HepG2 (cell line): Measurements from ENCODE around the gene SHISA4. TPM values are rescaled to one million over a fixed set of nuclear protein-coding genes. Genes with fewer than 3 reads are reported as not detected.

ENCODE experiments used
- E2F2 ChIP-seq: sonication (generic); formaldehyde crosslinking; IDR thresholded peaks from 2 replicates; pipeline ENCODE4 v1.4.0; 2020; ENCODE audit warnings: missing genetic modification reagents, borderline replicate concordance
- EHMT2 ChIP-seq: fragments of 200-600 bp; sonication (generic); IDR thresholded peaks from 2 replicates; pipeline ENCODE4 v1.7.0; 2017; ENCODE audit warnings: antibody characterized with exemption, low read depth, low read length, borderline replicate concordance
- ESRRA ChIP-seq: sonication (generic); formaldehyde crosslinking; IDR thresholded peaks from 2 replicates; pipeline ENCODE4 v1.5.1; 2020; ENCODE audit warnings: mild to moderate bottlenecking, low read depth, missing genetic modification reagents
- IRF2 ChIP-seq: IDR thresholded peaks from 2 replicates; pipeline ENCODE4 v1.6.1; 2018; ENCODE audit warnings: missing genetic modification reagents, missing compliant biosample characterization
- MZF1 ChIP-seq: sonication (generic); formaldehyde crosslinking; IDR thresholded peaks from 2 replicates; pipeline ENCODE4 v1.8.1; 2023; ENCODE audit warnings: mild to moderate bottlenecking, missing genetic modification reagents, borderline replicate concordance
- SRY ChIP-seq: sonication (generic); formaldehyde crosslinking; IDR thresholded peaks from 2 replicates; pipeline ENCODE4 v1.8.0; 2022; ENCODE audit warnings: mild to moderate bottlenecking, missing genetic modification reagents
- THYN1 ChIP-seq: sonication (generic); formaldehyde crosslinking; IDR thresholded peaks from 2 replicates; pipeline ENCODE4 v1.8.1; 2023; ENCODE audit warnings: low read depth, mild to moderate bottlenecking, moderate library complexity, missing genetic modification reagents, borderline replicate concordance
- ZBTB25 ChIP-seq: IDR thresholded peaks from 2 replicates; pipeline ENCODE4 v1.6.1; 2018; ENCODE audit warnings: missing genetic modification reagents
- ZFP41 ChIP-seq: sonication (generic); formaldehyde crosslinking; IDR thresholded peaks from 2 replicates; pipeline ENCODE4 v1.4.0; 2020; ENCODE audit warnings: mild to moderate bottlenecking, missing genetic modification reagents, borderline replicate concordance
- ZKSCAN8 ChIP-seq: IDR thresholded peaks from 2 replicates; pipeline ENCODE4 v1.6.1; 2016; ENCODE audit warnings: borderline replicate concordance, missing genetic modification reagents, missing compliant biosample characterization
- ZNF318 ChIP-seq: sonication (generic); formaldehyde crosslinking; IDR thresholded peaks from 2 replicates; pipeline ENCODE4 v1.4.0; 2020; ENCODE audit warnings: mild to moderate bottlenecking, missing genetic modification reagents
- ZNF609 ChIP-seq: sonication (generic); formaldehyde crosslinking; IDR thresholded peaks from 2 replicates; pipeline ENCODE4 v1.4.0; 2020; ENCODE audit warnings: mild to moderate bottlenecking, missing genetic modification reagents, borderline replicate concordance
- polyA plus RNA-seq, 8 experiments: library from polyadenylated mRNA; depleted of rRNA in 3 of 8; stranded (reverse) in 7 of 8; unstranded in 1 of 8; fragments of >200 nt; fragmentation: Illumina TruSeq in 4 of 8; extraction: Trizol in 4 of 8; gene quantifications; 2 replicates each; pipeline versions ENCODE4 v1.2.1 to v1.2.3, GENCODE V29; 2011 to 2016; ENCODE audit warnings: low read depth in 4 of 8, missing spikeins in 1 of 8, mixed read lengths in 1 of 8; ENCODE audit not compliant: insufficient read depth in 1 of 8
- total RNA-seq, 5 experiments: library from RNA; depleted of rRNA; stranded (reverse); fragments of >200 nt; fragmentation: Illumina TruSeq; extraction: Trizol; gene quantifications; 2 replicates each; pipeline ENCODE4 v1.2.3, GENCODE V29; 2016; ENCODE audit warnings: low read depth in 1 of 5

Gene SHISA4
- total and polyA plus RNA-seq, 2 of the 13 experiments (the other 11 are each of a cell fraction or from before 2014, with no cell fraction given) = 0.51 to 1.0 TPM

- TF ChIP-seq E2F2 (CRISPR knock-in tag) (no peak), SRY (CRISPR knock-in tag) (no peak), ESRRA (CRISPR knock-in tag) (no peak), ZNF609 (CRISPR knock-in tag) (no peak), EHMT2 (no peak), ZBTB25 (0 out of 2 replicates have a peak, but pooled peaks have one; percentile 42), ZFP41 (CRISPR knock-in tag) (no peak), ZKSCAN8 (CRISPR knock-in tag) (no peak), THYN1 (no peak), ZNF318 (no peak), IRF2 (0 out of 2 replicates have a peak, but pooled peaks have one; percentile 47), MZF1 (CRISPR knock-in tag) (no peak)
Measured at GRCh38 chr1:201895913-201896807, 7.5 kb downstream of the SHISA4 start (continued).
